HG03442 (cell line): ENCODE results near the gene NEDD4.
A peak's percentile ranks its signal among the peaks of the same experiment; 100 is the strongest.
"Not testable (repeated sequence)": the region's sequence is repeated elsewhere in the genome, so short reads cannot be mapped to it uniquely, and the experiment has no call there.

Experiments
- ATAC-seq: cut with Tn5 transposase; IDR thresholded peaks from one replicate; pipeline ENCODE4 v1.9.1; 2021; ENCODE audit warnings: mild to moderate bottlenecking, moderate library complexity; ENCODE audit not compliant: unreplicated experiment

Gene NEDD4

DNA sequence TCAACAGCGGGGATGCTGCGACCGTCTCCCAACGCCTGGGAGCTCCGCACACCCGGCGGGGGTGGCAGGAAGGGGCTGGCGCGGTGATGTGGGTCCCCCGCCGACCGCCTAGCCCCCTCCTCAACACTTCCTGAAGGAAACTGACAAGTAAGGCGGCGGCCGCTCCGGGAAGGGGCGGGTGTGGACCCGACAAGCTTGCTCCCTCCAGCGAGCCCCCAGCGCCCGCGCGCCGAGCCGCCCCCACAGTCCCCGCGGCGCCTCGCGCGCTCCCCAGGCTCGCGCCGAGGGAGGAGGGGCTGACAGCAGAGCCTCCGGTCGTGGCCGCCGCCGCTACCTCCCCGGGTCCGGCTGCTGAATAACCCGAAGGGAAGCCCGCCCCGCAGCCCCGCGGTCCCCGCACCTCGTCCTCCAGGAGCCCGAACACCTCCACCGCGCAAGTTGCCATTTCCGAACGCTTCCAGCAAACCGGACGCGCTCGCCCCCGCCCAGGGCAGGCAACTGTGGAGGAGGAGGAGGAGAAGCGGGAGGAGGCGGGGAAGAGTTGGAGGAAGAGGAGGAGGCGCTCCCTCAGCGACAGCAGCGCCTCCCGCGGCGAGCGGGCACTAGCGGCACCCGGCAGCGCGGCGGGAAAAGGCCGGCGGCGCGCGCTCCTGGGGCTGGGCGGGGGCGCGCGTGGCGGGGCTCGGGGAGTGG, at the start of gene NEDD4:
NEDD4 (minus strand) TSS at position 502 of the 693 bp plus-strand sequence; CDS start at position 445, 57 bp downstream.
- peak; percentile 85 for ATAC-seq

DNA sequence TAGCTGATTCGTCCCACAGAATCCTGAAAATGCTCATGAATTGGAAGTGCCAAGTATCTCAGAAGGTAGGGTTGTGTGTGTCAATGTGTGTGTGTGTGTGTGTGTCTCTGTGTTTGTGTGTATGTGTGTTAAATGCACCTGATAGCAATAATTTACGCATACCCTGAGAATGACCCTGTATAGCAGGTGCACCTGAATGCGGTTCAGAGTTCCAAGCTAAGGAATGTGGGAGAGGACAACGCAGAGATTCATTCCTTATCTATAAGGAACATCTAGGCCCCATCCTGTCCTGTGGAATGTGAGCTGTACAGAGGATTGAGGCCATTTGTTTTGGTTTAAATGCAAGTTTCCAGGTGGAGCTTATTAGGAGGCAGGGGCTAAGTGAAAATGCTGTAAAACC, 49.1 kb upstream of the NEDD4 start:
- ATAC-seq, result no peak

DNA sequence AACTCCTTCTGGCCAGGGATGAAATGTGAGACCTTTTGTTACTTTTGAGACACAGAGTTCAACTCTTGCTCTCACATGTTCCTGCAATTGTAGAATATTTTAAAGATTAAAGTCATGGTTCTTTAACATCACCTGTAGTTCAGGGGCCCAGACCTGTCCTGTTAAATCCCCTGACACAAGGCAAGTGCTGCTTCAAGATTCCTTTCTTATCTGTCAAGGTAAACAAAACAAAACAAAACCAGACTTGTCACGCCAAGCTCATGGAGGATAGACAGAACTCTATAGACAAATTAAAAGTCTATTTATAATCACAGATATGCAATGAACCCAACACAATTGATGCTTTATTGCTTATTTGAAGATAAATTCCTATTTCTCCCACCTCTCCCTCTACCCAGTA, 48.6 kb upstream of the NEDD4 start:
- no peak for ATAC-seq

DNA sequence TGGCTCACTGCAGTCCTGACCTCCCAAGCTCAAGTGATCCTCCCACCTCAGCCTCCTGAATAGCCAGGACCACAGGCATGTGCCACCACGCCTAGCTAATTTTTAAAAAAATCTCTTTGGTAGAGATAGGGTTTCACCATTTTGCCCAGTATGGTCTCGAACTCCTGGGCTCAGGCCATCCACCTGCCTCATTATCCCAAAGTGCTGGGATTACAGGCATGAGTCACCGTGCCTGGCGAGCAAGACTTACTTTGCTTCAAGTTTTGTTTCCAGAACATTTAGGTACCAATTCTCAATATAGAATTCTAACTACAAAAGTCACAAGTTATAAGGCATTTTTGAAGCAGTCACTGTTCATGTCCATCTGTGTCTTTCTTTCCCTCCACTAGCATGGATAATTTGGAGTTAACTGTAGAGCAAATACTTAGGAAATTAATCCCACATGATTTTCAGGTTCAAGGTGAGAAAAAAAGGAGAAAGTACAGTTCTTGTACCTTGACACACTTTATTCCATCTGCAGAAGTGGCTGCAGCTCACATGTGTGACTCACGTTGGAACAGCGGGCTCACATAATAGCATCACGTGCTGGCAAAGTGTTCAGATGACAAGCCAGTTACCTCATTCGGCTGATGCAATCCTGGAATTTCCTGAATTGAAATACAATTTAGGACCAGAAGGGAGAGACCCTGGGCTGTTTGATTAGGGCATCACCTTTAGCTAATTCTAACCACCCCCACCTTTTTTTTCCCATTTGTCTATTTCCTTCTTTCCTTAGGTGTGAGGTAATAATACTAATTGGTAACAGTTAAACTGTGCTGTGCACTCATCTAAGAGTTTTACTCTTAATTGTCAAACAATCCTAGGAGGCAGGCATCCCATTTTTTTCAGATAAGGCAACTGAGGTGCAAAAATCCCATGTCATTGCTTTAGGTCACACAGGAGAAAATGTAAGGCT, 46.9 kb upstream of the NEDD4 start:
- ATAC-seq, result no peak

- ATAC-seq, result no peak
Measured at GRCh38 chr15:56038707-56039106, 45.3 kb upstream of the NEDD4 start.

DNA sequence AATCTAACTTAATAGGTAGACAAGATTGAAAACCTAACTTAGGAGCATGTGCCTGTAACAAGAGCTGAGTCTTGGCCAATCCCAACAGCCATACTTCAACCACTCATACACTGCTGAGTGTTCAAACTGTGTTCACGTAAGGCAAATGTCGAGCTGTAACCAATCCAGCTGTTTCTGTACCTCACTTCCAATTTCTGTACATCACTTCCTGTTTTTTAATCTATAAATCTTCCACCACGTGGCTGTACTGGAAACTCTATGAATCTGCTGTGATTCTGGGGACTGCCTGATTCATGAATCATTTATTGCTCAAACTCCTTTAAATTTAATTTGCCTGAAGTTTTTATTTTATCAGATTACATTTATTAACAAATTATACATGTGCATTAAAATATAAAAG, 44.6 kb upstream of the NEDD4 start:
- ATAC-seq, result no peak

DNA sequence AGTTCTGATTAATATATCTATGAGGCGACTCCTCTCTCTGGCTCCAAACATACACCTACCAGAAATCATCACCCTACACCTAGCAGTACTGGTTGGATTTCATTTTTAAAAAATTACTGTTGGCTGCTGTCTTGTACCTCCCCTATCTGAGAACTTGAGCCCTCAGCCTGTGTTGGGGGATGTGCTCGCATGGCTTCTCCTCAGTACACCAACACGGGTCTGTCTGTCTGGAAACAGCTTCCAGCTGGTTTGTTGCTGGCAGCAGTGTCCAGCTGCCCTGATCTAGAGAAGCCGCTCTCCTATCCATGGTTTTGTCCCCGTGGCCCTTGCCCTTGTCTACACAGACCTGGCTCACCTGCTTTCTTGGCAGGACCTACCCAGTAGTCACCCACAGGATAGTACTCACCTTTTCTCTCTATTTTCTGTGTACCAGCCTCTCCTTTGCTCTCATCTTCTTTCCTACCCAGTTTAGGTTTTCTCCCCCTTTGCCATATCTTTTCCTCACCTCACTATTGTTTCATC, 43.2 kb upstream of the NEDD4 start:
- ATAC-seq, result no peak

DNA sequence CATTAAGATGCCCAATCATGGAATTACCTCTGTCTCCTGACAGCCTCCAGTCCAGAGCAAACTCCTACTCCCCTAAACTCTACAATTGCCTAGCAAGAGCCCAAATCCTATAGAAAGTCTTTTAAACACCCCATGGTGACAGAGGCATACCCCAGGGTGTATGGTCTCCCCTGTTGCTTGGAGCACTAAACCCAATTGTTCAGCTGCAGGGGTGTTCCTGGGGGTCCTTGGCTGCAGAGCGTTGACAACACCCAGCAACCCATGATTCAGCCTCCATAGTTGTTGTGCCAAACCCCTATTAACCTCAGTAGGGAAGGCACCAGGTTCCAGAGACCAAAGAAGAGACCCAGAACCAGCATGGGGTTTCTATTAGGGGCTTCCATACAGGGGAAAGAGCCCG, 41.8 kb upstream of the NEDD4 start:
- no peak for ATAC-seq

- no peak for ATAC-seq
Measured at GRCh38 chr15:56034514-56034913, 41.1 kb upstream of the NEDD4 start.

- ATAC-seq, result no peak
Measured at GRCh38 chr15:56032373-56032772, 39.0 kb upstream of the NEDD4 start.

GRCh38 chr15:56031836-56032235, 38.4 kb upstream of the NEDD4 start:
- ATAC-seq, result no peak

DNA sequence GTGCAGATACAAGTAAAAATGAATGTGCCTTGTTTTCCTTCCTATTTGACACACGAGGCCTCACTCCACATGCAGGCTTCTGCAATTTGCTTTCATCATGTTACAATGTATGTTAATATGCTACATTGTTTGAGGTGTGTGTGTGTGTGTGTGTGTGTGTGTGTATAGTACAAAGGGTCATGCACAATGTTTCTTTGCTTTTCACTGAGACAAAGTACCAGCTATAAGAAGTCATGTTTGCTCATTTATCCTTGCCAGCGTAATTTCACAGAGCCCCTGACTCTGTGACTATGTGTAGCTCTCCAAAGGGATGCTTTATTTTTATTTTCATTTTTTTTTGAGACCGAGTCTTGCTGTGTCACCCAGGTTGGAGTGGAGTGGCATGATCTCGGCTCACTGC, 38.0 kb upstream of the NEDD4 start:
- no peak for ATAC-seq

DNA sequence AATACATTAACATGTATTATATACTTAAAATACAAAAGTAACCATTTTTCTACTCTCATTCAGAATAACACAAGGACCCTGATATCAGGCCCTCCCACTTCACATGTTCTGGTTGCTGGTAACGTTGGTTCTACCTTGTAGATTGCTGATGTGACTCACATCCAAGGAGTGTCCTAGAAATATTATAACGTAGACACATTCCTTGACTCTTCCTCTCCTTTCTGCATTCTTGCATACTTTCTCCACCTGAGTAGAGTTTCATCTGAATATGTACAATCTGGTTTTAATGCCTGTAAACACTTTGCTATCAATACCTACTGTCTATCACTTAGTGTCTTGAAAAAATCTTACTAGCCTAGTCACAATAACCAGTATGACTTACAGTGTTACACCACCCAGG, 35.0 kb upstream of the NEDD4 start:
- no peak for ATAC-seq

- not testable (repeated sequence) for ATAC-seq
Measured at GRCh38 chr15:56023160-56023559, 29.7 kb upstream of the NEDD4 start.

- ATAC-seq, result no peak
Measured at GRCh38 chr15:56019819-56020486, 26.5 kb upstream of the NEDD4 start.

DNA sequence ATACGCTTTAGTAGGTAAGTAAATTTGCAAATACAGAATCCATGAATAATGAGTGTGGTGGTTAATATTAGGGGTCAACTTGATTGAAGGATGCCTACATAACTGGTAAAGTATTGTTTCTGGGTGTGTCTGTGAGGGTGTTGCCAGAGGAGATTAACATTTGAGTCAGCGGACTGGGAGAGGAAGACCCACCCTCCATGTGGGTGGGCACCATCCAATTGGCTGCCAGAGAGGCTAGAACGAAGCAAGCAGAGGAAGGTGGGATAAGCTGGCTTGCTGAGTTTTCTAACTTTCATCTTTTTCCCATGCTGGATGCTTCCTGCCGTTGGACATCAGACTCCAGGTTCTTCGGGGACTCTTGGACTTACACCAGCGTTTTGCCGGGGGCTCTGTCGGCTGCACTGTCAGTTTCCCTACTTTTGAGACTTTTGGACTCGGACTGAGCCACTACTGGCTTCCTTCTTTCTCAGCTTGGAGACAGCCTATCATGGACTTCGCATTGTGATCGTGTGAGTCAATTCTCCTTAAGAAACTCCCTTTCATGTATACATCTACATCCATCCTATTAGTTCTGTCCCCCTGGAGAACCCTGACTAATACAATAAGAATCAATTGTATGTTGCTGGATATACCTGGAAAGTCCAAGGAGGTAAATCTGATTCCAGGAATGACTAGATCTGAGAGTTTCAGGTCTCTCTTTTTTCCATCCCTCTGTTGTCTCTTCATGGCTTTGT, 25.8 kb upstream of the NEDD4 start:
- no peak for ATAC-seq

DNA sequence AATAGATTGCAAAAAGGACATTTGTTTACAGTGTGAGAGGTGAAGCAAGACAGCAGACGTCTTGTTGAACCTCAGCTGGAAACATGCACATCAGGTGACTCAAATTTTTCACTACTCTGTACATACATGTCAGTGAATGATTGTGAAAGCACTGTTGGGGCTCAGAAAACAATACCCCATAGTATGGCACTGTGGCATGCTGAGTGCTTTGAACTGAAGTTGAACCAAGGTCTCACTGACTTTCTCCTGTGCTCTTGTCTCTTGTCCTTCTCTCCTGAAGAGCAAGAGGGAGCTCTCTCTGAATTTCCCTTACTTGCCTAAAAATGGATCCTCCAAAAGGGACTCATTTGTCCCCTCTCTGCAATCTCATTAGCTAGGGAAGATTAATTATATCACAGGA, 24.5 kb upstream of the NEDD4 start:
- ATAC-seq, result no peak

DNA sequence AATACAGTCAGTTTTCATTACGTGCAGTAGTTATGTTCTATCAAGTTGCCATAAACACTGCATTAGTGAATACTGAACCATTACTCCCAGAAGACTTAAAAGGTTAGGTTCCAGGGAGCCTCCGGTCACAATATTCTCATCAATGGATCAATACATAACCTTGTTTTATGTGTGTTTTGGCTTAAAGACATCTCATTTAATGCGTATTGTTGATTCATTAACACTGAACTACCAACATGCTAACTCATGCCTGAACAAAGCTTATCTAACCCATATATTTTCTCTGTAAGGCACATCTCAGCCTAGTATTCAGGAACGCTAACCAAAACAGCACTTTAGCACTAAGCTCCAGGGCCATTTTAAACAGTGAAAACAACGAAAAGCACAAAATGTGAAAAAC, 24.1 kb upstream of the NEDD4 start:
- no peak for ATAC-seq

GRCh38 chr15:56016281-56016680, 22.9 kb upstream of the NEDD4 start:
- ATAC-seq, result no peak

DNA sequence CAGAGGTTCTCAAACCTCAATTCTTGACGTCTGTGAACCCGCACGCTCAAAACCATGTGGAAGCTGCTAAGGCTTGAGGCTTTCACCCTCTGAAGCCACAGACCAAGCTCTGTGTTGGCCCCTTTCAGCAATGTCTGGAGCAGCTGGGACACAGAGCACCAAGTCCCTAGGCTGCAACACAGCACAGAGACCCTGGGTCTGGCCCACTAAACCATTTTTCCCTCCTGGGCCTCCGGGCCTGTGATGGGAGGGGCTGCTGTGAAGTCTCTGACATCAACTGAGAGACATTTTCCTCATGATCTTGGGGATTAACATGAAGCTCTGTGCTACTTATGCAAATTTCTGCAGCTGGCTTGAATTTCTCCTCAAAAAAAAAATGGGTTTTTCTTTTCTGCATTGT, 21.3 kb upstream of the NEDD4 start:
- no peak for ATAC-seq

GRCh38 chr15:56007053-56007452, 13.6 kb upstream of the NEDD4 start:
- ATAC-seq, result not testable (repeated sequence)
